SKM-1 treated with dmso at 0.1 percent for 144 hours (cell line): ENCODE data around the gene ZNF362.
"Not testable (repeated sequence)": the region's sequence is repeated elsewhere in the genome, so short reads cannot be mapped to it uniquely, and the experiment has no call there.

Experiments used
- DNase-seq: peaks from one replicate; lab custom pipeline; 2025; ENCODE audit not compliant: unreplicated experiment; lab: John Stamatoyannopoulos, UW

Gene ZNF362

DNA sequence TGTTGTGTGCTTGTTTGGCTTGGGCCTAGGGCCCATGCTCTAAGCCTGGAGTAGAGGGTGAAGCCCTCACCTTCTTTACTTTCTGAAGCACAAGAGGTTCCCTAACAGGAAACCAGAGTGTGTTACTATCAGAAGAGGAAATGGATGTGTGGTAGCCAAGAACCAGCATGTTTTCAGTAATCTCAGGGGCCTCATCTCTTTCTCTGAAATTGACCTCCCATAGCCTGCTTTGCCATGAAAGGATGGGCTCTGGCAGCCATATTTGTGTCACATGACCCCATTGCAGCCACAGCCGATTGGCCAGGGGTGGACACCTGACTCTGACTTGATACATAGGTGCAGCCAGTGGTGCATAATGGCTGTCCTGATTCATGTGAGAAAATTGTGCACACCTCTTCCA lies 46.0 kb downstream of the ZNF362 start:
- no peak for DNase-seq

DNA sequence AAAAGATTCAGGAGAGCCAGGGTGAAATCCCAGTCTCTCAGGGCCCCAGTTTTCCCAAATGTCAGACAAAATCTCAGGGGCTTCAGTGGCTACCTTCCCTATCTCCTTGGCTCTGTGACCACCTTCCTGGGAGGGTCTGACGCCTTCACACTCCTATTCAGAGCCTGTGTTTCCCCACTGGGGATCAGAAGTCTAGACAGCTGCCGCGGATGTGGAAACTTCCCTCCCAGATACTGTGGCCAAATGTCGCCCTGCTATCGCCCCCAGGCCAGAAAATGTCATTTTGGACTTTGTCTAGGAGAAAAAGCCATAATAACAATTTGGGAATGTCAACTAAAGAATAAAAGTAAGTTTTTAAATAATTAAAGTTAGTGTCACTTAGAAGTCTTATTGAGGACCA lies 48.7 kb downstream of the ZNF362 start:
- DNase-seq = no peak

- DNase-seq = no peak
These were observed 49.7 kb downstream of the ZNF362 start for GRCh38 chr1:33305816-33306652.

- no peak for DNase-seq
These were observed 50.6 kb downstream of the ZNF362 start for GRCh38 chr1:33306653-33307493.

GRCh38 chr1:33307494-33307864 lies 51.2 kb downstream of the ZNF362 start:
- DNase-seq = no peak

- DNase-seq = not testable (repeated sequence)
These were observed 53.1 kb downstream of the ZNF362 start for GRCh38 chr1:33309351-33309750.

GRCh38 chr1:33310702-33311101 lies 54.4 kb downstream of the ZNF362 start:
- DNase-seq = no peak

GRCh38 chr1:33311706-33312412 lies 55.6 kb downstream of the ZNF362 start:
- DNase-seq = no peak

DNA sequence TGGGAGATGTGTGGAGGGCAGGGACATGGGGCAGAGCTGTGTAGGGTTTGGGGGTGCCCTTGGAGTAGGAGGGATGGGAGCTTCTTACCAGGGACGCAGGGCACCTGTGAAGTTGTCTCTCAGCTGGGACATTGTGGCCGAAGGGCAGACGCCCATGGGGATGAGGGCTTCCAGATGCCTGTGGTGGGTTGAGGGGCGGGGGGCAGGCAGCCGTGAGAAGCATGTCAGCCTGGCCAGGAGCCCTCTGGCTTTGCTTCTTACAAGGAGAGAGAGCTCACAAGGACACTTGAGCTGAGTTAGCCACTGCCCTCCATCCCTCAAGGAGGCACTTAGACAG lies 56.1 kb downstream of the ZNF362 start:
- DNase-seq = no peak

- no peak for DNase-seq
These were observed 58.1 kb downstream of the ZNF362 start for GRCh38 chr1:33314416-33314815.

- DNase-seq = no peak
These were observed 60.3 kb downstream of the ZNF362 start for GRCh38 chr1:33316601-33317000.

GRCh38 chr1:33317354-33317753 lies 61.1 kb downstream of the ZNF362 start:
- no peak for DNase-seq

DNA sequence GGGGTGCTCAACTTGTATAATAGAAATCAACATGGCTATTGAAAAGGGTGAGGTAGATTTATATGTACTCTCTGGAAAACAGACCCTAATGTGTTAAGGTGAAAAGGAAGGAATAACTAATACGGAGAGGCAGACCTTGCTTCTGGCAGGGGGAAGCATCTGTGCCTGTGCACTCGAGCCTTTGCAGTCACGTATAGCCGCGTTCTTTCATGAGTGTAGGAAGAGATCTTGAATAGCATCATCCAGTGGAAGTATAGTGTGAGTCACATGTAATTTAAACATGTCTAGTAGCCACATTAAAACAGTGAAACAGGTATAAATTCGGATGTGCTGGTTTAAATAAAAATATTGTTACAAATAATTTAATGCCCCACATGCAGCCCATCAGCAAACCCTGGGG lies 61.7 kb downstream of the ZNF362 start:
- DNase-seq = no peak

GRCh38 chr1:33319186-33319948 lies 63.1 kb downstream of the ZNF362 start:
- no peak for DNase-seq

DNA sequence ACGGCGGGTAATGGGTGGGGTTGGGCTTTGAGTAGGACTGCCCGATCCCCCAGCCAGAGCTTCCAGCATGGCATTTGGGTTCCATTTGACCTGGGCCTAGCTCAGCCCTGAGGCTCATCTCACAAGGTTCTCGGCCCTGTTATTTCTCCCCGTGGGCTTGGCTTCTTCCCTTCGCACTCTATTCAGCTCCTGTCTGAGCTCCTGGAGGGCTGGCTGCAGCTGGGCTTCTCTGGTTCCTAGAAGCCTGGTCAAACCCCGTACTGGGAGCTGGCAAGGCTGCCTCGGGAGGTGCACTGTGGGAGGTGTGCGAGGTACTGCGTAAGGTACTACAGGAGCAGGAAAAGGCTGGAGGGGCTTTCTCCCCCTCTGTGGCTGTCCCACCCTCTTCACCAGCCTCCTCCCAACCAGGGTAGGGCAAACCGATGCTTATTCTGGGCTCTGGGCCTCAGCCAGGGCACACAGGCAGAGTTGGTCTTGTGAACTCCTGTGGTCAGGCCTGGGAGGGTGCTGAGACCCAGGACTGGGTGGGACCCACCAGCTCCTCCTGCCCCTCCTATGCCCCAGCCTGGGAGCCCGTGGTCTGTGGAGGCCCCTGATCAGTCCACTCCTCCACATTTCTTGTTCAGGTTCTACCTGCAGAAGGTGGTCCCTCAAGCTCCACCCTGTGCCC lies 63.8 kb downstream of the ZNF362 start:
- DNase-seq = no peak

DNA sequence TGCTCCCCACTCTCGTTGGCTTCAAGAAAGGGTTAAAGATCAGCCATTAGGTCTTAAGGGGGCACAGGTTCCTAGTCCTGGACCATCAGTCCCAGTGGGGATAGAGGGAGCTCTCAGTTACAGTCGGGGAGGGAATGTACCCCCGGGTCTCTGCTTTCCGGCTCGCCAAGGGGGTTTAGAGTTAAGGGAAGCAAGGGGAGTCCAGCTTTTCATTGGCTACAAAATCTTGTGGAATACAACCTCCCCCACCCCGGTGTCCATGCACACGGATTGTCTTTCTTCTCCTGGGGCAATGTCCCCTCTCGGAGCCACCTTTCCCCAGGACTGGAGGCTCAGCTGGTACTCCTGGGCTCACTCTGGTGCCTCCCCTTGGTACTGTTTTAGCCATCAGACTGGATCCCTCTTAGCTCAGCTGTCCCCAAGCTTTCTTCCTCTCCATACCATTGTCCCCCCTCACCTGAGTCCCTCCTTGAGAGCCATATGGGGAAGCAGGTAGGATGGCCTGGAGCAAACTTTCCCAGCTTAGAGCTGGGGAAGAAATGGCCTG lies 64.4 kb downstream of the ZNF362 start, which contains the start of gene A3GALT2:
A3GALT2 (minus strand) TSS at position 480 of the 547 bp plus-strand sequence; CDS start at position 480, 0 bp downstream.
- DNase-seq = no peak

- no peak for DNase-seq
These were observed 64.9 kb downstream of the ZNF362 start for GRCh38 chr1:33321178-33321577.

GRCh38 chr1:33322109-33322508 lies 65.8 kb downstream of the ZNF362 start:
- DNase-seq = no peak

DNA sequence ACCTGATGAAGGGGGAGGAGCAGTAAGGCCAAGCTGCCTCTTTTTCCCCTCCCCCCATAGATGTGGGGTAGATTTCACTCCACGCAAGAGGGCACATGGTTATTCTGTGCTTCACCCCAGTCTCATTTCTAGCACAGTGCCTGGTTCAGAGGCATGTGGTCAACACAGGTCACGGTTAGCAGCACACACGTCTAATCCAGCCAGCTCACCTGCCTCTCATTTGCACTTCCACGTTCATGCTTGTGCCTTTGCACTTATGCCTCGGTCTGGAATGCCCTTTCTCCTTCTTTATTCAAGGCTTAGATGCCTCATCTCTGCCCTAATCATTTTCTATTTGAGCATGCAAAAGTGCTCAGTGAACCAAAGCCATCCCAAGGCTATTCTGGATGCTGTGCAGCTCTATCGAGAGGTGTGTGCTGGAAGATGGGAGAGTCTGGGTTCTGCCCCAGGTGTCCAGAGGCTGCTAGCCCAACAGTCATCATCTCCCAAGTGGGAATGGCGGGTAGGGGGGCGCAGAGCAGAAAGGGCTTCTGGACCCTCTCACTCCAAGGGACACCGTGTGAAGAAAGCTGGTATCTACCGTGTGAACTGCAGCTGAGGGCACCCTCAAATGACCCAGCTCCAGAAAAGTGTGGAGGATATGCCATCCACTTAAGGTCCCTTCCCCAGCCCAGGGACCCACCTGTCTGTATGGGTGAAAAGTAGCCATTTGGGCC lies 66.7 kb downstream of the ZNF362 start:
- no peak for DNase-seq
